Hippocampal formation (tissue), 2 donors: Measurements from ENCODE around the gene ITGB6.
"Not testable (repeated sequence)": the region's sequence is repeated elsewhere in the genome, so short reads cannot be mapped to it uniquely, and the experiment has no call there.

ENCODE experiments used
- DNase-seq, 2 donors: peaks; one replicate each; lab custom pipeline; 2025; lab: John Stamatoyannopoulos, UW

ITGB6 gene

DNA sequence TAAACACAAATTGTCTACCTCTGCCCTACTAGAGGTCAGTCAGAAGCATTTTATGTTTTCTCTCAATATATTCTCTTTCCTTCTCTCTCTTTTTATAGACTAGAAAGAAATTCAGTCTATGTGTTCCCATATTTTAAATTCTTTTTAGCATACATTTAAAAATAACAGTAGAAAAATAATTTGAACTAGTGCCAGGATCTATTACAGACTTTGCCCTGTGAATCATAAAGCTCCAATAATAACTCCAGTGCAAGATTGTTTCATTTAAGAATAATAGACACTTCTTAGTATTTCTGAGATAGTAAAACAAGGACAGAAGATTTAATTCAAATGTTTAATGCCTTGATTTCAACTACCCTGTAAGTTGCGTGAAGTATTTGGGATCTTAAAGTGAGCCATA, 60.1 kb downstream of the ITGB6 start:
- DNase-seq, result no peak

DNA sequence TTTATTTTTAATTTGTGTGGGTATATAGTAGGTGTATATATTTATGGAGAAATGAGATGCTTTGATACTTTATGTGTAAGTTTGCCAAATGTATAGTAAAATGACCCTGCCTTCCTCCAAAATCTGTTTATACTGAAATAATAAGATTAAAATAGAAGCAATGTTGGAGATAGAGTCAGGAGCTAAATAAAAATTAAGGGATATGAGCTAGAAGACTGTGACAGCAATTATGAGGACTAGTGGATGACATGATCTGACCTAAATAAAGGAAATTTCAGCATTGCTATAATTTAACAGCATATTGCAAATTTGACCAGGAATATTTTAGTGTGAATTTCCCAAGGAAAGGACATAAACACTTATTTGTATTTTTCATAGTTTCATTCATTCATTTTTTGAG, 60.7 kb downstream of the ITGB6 start:
- no peak for DNase-seq

DNA sequence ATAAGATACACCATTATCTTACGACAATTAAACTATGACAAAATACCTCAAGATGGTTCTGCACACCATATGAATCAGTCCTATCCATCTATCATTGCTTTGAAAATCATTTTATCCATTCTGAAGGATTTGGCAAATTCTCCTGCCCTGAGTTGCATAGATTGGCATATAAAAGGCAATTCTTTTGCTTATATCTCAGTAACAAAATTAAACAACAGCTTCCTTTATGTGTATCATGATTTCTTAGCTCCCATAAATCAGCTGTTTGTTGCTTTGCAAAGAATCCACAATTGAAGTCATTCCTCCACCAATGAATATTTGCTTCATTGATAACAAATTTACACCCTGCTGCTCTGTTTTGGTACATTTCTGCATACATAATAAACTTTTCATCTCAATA, 61.7 kb downstream of the ITGB6 start:
- DNase-seq, result no peak

DNA sequence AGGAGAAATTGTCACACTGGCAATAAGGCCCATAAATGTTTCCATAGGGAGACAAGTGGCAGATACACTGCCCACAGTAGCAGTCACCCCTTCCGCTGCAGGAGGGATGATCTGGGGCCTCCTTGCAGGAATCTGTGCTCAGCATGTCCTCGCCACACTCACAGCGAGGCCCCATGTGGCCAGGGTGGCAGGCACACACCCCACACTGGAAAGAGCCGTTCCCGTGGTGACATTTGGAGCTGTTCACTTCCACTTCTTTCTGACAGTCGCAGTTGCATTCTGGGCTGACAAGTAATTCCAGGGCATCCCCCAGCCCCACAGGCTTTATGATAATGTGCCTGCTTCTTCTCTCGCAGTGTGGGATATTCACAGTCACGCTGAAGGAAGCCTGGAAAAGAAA, 62.6 kb downstream of the ITGB6 start:
- no peak for DNase-seq

DNA sequence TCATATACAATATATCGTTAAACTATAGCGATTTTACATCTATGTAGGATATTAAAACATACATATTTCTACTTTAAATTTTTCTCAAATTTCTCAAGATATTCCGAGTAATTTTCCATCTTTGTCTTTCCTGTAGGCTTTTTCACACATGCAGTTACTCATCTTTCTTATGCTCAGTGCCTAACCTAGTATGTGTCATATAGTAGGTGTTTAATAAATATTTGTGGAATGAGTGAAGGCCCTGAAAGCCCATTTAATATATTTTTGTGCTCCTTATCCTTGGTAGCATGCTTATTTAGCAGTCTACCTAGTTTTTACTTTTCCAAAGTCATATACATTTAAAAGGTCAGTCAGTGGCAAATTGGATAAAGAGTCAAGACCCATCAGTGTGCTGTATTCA, 67.3 kb downstream of the ITGB6 start:
- DNase-seq, result no peak

DNA sequence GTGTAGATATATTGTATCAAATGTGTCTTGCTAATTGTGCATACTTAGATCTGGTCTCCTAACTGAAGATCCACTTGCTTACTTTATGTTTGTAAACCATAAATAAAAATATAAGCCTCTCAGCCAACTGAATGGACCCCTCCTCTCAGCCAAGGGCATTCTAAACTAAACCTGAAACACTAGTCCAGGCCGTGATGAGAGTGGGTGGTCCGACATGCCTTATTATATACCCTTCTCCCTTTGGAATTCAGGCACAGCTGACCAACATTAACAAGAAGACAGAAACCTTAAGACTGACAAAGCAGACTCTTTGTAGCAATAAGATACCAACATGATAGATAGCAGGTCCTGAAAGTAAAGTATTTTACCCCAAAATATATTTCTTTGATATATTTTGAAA, 73.3 kb downstream of the ITGB6 start:
- DNase-seq, result no peak

DNA sequence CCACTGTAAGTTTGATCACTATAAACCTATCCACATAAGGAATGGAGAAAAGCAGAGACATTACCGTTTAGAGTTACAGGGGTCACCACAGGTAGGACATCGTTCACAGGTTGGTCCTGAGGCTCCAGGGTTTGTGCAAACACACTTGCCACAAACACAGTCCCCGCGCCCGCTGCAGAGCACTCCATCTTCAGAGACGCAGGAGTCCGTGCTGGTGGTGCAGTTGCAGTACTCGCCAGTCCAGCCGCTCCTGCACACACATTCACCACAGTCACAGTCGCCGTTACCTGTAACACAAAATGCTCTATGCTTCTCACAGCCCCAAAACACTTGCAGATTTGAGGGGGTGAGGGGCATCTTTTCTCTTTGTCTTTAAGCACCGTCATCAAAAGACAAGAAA, 73.8 kb downstream of the ITGB6 start:
- DNase-seq, result no peak

DNA sequence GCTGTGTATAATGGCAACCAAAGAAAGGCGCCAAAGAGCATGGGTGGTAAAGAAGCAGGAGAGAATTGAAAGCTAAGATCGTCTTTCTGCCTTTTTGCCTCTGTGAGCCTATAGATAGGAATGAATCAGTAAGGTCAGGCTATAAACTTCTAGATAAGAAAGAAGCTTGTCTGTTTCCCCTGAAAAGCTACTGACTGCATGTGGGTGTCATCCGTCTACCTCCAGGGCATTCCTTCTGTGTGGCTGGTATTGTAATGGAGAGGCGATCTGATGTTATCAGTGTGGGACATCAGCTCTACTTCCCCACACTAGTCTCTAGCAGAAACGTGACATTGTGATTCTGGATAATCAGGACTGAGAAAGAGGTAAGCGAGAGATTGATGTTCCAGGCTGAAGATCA, 74.2 kb downstream of the ITGB6 start:
- no peak for DNase-seq

DNA sequence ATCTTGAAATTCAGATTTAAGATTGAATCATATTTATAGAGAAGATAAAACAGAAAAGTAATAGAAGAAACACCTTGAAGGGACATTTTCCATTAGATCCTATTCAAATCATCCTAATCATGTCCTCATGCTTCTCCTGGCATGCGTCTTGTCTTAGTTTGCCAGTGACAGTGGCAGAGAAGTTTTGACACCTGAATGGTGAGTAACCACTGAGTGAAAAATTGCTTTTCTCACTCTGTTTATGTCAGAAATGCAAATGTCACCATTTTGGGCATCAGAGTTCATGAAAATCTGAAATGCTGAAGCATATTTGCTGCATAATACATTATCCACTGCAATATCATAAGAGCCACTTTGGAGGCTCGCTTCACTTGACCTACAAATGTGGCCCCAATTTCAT, 74.7 kb downstream of the ITGB6 start:
- no peak for DNase-seq

DNA sequence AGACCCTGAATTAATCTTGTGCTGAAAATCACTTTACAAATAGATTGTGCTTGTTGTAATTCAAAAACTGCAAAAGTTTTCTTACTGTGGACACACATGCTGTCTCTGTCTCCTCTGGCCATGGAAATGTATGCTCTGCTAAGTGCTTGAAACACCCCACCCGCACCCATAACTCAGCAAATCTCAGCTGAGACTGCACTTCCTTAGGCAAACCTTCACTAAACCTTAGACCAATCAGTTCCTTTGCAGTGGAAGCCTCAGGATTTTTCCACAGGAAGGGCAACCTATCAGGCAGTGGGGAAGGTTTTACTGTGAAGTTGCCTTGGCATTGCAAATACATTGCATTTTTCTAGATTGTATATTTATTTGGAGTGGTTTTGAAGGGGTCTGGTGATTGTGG, 75.5 kb downstream of the ITGB6 start:
- DNase-seq, result no peak

DNA sequence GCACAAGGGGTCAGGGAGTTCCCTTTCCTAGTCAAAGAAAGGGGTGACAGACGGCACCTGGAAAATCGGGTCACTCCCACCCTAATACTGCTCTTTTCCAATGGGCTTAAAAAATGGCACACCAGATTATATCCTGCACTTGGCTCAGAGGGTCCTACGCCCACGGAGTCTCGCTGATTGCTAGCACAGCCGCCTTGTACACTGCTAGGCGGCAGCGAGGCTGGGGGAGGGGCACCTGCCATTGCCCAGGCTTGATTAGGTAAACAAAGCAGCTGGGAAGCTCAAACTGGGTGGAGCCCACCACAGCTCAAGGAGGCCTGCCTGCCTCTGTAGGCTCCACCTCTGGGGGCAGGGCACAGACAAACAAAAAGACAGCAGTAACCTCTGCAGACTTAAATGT, 85.4 kb downstream of the ITGB6 start:
- not testable (repeated sequence) for DNase-seq

DNA sequence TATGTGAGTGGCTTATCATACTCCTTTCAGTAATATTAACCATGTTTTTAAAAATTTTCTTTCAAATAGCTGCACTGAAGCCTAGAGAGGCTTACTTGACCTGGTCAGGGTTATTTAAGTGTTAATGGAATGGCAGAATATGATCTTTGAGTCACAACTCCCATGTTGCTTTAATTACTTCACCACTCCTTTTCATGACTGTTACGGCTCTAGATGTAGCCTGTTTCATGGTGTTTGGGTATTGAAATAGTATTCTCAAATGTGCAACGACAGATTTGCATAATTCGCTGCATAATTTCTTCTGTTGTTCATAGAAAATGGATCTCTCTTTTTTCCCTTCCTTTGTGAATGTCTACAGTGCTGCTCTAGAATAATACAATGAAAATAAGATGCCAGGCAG, 86.1 kb downstream of the ITGB6 start:
- DNase-seq, result no peak

DNA sequence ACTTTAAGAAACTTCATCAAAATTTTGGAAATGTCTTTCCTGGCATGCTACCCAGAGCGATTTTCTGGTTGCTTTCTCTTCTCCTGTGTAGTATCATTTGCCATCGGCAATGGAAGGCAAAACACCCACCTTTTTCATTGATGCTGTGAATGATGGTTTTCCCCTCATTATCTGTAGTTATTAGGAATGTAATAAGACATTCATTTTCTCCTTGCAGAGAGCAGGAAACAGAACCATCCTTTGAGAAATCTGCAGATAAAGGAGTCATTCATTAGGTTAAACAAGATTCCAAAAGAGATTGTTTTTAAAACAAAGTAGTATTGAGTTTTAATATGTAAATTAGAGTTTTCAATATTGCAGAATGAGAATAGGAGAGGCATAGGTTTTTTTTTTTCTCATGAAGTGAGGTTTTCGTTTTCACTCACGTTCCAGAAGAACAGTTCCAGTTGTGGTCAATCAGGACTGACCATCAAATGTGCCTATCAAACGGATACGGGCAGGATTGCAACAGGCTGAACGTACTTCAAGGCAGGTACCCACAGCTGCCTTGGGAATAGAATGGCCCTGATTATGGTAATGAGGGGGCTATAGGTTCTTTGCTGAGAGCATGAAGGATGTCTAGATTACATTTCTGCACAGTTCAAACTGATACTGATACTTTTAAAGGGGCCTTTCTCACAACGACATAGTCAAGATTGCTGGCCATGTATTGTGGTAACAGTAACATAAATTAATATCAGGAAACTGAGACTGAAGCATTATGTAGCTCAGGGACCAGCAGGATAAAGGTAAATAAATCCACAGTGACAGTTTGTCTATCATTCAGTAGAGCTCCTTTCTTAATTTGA, 87.9 kb downstream of the ITGB6 start:
- no peak for DNase-seq

DNA sequence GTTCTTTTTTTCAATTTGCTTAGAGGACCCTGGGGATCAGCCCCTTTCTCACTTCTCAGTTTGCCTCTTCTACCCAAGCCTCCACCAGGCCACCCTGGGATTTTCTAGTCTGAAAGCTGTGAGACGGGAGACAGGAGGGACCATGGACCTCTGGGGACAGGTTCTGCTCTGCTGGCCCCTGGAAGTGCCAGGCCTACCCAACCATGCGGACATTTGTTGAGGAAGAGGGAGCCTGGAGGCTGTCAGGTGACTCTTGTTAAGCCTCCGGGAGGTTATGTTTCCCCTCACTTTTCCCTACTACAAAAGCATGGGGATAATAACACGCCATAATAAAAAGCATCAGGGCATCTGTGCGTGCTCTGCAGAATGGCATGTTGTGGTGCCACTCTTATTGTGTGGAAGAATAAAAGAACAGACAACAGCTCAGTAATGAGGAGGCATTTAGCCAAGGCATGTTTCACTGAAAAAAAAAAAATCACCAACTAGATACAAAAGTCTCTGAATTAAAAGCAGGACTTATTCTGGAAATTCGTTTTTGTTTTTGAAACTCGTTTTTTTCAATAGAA, 89.3 kb downstream of the ITGB6 start:
- DNase-seq, result no peak

DNA sequence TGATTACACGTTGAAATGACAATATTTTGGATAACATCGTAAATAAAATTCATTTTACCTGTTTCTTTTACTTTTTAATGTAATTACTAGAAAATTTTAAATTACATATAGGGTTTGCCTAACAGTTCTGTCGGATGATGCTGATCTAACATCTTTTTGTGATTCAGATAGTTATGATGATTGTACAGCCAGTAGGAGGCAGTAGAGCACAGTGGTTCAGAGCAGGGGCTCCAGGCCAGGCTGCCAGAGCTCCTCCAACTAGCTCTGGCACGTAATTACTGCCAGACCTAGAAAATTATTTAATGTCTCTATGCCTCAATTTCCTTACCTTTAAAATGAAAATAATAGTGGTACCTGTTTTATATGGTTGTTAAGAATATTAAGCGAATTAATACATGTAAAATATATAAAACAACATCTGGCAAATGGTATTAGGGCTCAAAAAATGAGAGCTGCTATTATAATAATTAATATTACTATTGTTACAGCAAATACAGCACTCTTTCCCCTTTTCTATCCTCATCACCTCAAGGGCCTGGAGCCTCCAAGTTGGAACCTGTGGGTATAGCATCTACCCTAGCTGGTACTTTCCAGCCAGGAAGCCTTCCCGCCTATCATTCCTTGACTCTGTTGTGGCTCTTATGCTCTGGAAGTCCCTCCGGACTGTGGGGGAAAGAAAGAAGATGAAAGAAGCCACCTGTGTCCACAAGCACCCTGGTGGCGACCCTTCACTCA, 90.0 kb downstream of the ITGB6 start:
- DNase-seq, result peak; percentile 52 to 68

DNA sequence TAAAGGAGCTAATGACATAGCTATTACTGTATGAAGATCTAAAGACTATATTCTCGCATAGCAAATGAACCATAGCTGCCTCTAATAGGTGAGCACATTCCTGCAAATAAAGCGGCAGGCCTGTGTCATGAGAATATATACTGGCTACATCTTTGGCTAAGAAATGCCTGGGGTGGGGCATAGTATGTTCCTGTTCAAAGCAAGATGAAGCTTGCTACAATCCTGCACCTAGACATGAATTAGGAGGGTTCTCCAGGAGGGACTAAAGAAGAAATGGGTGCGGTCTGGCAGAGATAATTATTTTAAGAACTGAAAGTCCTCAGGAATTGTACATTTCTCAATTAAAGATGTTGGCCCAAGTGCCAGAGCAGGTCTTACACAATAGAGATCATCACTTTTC, 90.8 kb downstream of the ITGB6 start:
- no peak for DNase-seq

DNA sequence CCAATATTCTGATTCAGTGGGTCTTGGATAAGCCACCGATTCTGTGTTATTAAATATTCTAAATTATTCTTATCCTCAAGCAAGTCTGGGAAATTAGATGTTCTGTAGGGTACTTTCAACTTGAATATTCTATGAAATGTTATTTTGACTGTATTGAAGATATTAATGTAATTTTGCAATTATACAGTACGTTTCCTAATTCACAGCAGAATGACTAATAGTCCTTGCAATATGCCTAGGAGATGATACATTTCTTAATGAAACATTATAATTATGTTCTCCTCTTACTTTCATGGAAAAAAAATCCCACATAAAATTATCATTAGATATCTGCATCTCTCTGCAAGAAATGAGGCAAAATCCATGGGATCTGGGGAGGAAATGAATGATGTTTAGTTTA, 91.4 kb downstream of the ITGB6 start:
- DNase-seq, result no peak

DNA sequence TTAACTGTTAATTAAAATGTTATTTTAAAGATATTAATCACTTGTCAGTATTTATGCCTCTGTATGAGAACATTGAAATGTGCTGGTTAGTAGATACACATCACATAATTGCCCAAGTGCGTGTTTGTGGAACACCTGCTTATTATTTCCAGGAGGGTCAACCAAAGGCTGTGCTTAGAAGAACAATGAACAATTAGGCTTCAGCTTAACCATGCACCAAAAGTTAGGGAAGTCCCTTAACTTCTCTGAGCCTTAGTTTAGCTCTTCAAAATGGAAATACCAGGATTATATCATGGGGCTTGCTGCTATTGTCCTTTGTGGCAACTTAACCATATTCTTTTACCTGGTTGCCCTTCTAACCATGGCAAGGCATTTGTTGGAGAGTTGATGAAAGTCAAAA, 94.7 kb downstream of the ITGB6 start:
- no peak for DNase-seq

DNA sequence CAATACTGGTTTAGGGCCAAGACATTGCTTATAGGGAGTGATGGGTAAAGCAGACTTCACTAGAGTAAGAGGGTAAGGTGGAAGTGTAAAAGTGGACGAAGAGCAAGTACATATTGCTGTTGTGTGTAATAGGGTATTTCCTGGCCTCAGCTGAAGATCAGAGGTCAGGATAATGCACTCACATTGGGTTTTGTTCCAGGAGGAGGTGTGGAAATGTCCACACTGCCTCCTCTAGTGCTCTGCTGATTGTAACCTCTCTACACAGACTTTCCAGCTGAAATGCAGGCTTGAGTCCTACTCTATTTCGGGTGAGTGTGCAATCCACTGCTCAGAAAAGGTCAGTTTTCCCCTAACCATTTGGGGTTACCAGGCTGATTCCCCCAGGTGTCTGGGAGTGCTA, 96.0 kb downstream of the ITGB6 start:
- no peak for DNase-seq

DNA sequence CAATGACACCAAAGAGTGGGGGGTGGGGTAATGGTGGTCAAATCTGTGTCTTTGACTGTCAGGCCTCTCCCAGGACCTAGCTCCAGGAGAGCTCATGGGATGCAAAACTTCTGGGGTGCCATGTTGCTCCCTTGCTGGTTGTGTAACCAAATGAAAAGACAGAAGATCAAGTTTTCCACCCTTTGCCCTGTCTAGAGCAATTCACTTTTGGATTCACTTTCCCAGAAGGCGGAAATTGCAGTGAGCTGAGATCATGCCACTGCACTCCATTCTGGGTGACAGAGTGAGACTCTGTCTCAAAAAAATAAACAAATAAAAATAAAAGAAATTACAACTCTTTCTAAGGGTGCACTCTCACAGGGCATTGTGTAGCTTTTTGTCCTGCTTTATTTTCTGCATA, 102.7 kb downstream of the ITGB6 start:
- no peak for DNase-seq

DNA sequence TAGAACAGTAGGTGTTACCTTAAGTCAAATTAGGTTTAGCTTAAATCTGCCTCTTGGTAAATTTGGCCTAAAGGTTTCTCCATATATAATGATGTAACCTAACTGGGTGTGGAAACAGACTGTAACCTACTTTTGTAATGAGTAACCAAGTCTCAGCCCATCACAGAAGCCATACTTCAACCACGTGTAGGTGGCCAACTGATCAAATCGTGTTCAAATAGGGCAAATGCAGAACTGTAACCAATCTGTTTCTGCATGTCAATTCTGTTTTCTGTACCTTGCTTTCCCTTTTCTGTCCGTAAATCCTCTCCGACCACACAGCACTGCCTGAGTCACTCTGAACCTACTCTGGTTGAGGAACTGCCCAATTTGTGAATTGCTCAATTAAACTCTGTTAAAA, 103.7 kb downstream of the ITGB6 start:
- no peak for DNase-seq

DNA sequence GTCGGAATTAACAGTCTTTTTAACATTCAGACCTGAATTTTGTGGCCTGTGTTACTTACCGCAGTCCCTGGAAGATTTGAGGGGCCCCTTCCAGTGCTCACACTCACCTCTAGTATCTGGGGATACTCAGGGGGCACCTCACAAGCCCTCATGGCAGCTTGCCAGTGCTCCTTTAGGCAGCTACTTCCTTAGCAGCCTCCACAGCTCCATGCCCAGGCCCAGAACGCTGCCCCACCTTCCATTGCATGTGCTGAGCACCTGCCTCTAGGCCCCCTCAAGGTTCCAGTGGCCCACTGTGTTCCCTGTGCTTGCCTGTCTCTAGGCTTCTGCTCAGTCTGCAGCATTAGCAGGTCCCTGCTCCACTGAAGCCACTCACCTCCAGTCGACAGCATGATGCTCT, 107.6 kb downstream of the ITGB6 start:
- DNase-seq, result no peak

DNA sequence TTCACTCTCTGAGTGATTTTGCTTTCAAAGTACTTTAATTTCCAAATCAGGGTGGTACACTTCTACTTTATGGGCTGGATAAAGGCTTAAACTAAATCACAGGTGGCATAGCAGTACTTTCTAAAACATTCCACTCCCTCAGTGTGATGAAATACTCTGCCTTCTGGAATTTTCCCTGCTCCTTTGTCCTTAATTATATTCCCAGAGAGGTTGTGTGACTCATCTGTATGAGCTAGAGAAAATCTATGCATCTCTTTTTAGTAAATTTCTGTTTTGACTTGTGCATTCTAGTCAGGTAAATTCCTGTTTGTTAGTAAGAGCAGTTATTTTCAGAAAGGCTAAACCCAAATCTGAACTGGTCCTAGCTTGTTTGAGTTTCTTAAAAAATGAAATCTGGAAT, 108.7 kb downstream of the ITGB6 start:
- no peak for DNase-seq
